Measurements from ENCODE around the gene AEN. TPM values are rescaled to one million over a fixed set of nuclear protein-coding genes. Genes with fewer than 3 reads are reported as not detected.

Gene AEN
- total and polyA plus RNA-seq, 11 donors, result 3.8 to 21.8 (median 6.6) TPM

DNA sequence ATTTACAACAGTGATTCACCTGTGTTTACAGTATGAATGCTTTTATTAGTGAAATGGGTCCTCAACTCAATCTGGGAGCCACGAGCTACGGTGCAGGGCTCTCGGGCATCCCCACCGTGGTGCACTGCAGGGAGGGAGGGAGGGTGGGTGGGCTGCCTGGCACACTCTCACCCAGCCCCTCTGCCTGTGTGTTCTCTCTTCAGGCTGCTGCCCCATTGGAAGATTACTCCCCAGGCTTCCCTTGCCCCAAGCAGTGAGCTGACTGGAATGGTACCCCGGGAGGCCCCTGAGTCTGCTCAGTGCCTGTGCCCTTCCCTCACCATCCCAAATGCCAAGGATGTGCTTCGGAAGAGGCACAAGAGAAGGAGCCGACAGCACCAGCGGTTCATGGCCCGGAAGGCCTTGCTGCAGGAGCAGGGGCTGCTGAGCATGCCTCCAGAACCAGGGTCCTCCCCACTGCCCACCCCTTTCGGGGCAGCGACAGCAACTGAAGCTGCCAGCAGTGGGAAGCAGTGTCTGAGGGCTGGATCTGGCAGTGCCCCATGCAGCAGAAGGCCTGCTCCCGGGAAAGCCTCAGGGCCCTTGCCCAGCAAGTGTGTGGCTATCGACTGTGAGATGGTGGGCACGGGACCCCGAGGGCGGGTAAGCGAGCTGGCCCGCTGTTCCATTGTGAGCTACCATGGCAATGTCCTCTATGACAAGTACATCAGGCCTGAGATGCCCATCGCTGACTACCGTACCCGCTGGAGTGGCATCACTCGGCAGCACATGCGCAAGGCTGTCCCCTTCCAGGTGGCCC is 5.0 kb downstream of the AEN start:
- H3K9me3 ChIP-seq, result no peaks in the 10 kb centered on the region
- no peaks in the 10 kb centered on the region for H3K27me3 ChIP-seq
- TF ChIP-seq POLR2A (IDR thresholded peaks at IDR 0.05), result no peak
- TF ChIP-seq, protein P1, sequence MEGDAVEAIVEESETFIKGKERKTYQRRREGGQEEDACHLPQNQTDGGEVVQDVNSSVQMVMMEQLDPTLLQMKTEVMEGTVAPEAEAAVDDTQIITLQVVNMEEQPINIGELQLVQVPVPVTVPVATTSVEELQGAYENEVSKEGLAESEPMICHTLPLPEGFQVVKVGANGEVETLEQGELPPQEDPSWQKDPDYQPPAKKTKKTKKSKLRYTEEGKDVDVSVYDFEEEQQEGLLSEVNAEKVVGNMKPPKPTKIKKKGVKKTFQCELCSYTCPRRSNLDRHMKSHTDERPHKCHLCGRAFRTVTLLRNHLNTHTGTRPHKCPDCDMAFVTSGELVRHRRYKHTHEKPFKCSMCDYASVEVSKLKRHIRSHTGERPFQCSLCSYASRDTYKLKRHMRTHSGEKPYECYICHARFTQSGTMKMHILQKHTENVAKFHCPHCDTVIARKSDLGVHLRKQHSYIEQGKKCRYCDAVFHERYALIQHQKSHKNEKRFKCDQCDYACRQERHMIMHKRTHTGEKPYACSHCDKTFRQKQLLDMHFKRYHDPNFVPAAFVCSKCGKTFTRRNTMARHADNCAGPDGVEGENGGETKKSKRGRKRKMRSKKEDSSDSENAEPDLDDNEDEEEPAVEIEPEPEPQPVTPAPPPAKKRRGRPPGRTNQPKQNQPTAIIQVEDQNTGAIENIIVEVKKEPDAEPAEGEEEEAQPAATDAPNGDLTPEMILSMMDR (IDR thresholded peaks at IDR 0.05), result no peak
- ATAC-seq, result no peak
- WGBS, 4 donors, result 89 to 99% (median 94%) methylated on average over 18 to 23 of the region's 23 CpGs
- peaks cover 0 to 63% (median 47%) of the 10 kb centered on the region in 9 donors for H3K36me3 ChIP-seq
- peaks cover 0 to 91% (median 24%) of the 10 kb centered on the region in 12 donors for H3K4me1 ChIP-seq
- H3K4me3 ChIP-seq, result no peak overlapping the region
- no peak for DNase-seq
- H3K27ac ChIP-seq, result peak overlapping the region in 1 of 12 donors; percentile 74
- intact Hi-C loops (cut with DNase I), result loop anchor here in 2 of 10 donors (5.0 to 10.0 kb wide), 5 partner anchors 36 to 389 kb away; partner anchors contain the start of gene HAPLN3 (in 1 of the 2)

DNA sequence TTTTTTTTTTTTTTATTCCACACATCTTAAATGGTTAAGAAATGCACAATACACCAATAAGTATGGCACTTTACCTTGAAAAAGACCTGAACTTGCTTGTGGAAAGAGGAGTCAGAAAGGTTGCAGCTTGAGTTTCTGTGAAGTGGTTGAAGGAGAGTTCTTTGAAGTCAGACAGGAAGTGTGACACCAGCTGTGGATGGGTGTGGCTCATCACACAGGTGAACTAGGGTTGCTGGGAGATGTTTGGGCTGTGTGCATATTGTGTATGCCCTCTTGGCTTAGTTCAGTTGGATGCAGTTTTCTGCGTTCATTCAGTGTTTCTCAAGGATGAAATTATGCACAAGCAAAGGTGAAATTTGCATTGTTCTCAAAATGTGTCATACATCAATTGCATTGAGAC is 6.3 kb downstream of the AEN start:
- intact Hi-C loops (cut with DNase I), result loop anchor here in 2 of 10 donors (5.0 to 10.0 kb wide), 5 partner anchors 35 to 387 kb away; partner anchors contain the start of gene HAPLN3 (in 1 of the 2)
- TF ChIP-seq, protein P1 (IDR thresholded peaks at IDR 0.05), result no peak
- no peak for TF ChIP-seq POLR2A (IDR thresholded peaks at IDR 0.05)
- no peaks in the 10 kb centered on the region for H3K9me3 ChIP-seq
- H3K4me1 ChIP-seq, result peaks cover 0 to 86% (median 14%) of the 10 kb centered on the region in 12 donors
- peaks cover 0 to 75% (median 56%) of the 10 kb centered on the region in 9 donors for H3K36me3 ChIP-seq
- DNase-seq, result no peak
- ATAC-seq, result no peak
- peak overlapping the region in 1 of 12 donors; percentile 74 for H3K27ac ChIP-seq
- no peak overlapping the region for H3K4me3 ChIP-seq
- H3K27me3 ChIP-seq, result no peaks in the 10 kb centered on the region
- 86 to 100% (median 94%) methylated on average over 1 of the region's 1 CpG for WGBS, 4 donors

GRCh38 chr15:88628018-88628654 is 7.0 kb downstream of the AEN start:
- TF ChIP-seq, protein P1 (IDR thresholded peaks at IDR 0.05), result no peak
- no peak for TF ChIP-seq POLR2A (IDR thresholded peaks at IDR 0.05)
- 95 to 98% (median 96%) methylated on average over 5 of the region's 5 CpGs for WGBS, 4 donors
- DNase-seq (no peak), ATAC-seq (no peak)
- H3K27me3 ChIP-seq, result no peaks in the 10 kb centered on the region
- peaks cover 0 to 84% (median 11%) of the 10 kb centered on the region in 12 donors for H3K4me1 ChIP-seq
- H3K36me3 ChIP-seq, result peaks cover 0 to 75% (median 57%) of the 10 kb centered on the region in 9 donors
- H3K4me3 ChIP-seq, result no peak overlapping the region
- no peaks in the 10 kb centered on the region for H3K9me3 ChIP-seq
- H3K27ac ChIP-seq, result peak overlapping the region in 1 of 12 donors; percentile 46
- intact Hi-C loops (cut with DNase I), result loop anchor here in 2 of 10 donors (5.0 to 10.0 kb wide), 5 partner anchors 34 to 387 kb away; partner anchors contain the start of gene HAPLN3 (in 1 of the 2)

- no peak overlapping the region for H3K27ac ChIP-seq
- no peak for TF ChIP-seq POLR2A (IDR thresholded peaks at IDR 0.05)
- TF ChIP-seq, protein P1 (IDR thresholded peaks at IDR 0.05), result no peak
- intact Hi-C loops (cut with DNase I), result loop anchor here in 2 of 10 donors (5.0 to 10.0 kb wide), 5 partner anchors 33 to 386 kb away; partner anchors contain the start of gene HAPLN3 (in 1 of the 2)
- H3K4me1 ChIP-seq, result peaks cover 0 to 75% (median 9%) of the 10 kb centered on the region in 12 donors
- H3K36me3 ChIP-seq, result peaks cover 0 to 82% (median 57%) of the 10 kb centered on the region in 9 donors
- H3K27me3 ChIP-seq, result no peaks in the 10 kb centered on the region
- ATAC-seq (no peak), DNase-seq (no peak)
- 88 to 97% (median 93%) methylated on average over 15 to 16 of the region's 16 CpGs for WGBS, 4 donors
- no peaks in the 10 kb centered on the region for H3K9me3 ChIP-seq
- no peak overlapping the region for H3K4me3 ChIP-seq
These were observed 7.9 kb downstream of the AEN start for GRCh38 chr15:88629071-88629470.

Measured in heart left ventricle (tissue), 16 donors.